Measurements from ENCODE around the gene ZNF609.

ZNF609 gene, protein sequence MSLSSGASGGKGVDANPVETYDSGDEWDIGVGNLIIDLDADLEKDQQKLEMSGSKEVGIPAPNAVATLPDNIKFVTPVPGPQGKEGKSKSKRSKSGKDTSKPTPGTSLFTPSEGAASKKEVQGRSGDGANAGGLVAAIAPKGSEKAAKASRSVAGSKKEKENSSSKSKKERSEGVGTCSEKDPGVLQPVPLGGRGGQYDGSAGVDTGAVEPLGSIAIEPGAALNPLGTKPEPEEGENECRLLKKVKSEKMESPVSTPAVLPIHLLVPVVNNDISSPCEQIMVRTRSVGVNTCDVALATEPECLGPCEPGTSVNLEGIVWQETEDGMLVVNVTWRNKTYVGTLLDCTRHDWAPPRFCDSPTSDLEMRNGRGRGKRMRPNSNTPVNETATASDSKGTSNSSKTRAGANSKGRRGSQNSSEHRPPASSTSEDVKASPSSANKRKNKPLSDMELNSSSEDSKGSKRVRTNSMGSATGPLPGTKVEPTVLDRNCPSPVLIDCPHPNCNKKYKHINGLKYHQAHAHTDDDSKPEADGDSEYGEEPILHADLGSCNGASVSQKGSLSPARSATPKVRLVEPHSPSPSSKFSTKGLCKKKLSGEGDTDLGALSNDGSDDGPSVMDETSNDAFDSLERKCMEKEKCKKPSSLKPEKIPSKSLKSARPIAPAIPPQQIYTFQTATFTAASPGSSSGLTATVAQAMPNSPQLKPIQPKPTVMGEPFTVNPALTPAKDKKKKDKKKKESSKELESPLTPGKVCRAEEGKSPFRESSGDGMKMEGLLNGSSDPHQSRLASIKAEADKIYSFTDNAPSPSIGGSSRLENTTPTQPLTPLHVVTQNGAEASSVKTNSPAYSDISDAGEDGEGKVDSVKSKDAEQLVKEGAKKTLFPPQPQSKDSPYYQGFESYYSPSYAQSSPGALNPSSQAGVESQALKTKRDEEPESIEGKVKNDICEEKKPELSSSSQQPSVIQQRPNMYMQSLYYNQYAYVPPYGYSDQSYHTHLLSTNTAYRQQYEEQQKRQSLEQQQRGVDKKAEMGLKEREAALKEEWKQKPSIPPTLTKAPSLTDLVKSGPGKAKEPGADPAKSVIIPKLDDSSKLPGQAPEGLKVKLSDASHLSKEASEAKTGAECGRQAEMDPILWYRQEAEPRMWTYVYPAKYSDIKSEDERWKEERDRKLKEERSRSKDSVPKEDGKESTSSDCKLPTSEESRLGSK (N-terminal part only)

GRCh38 chr15:64460206-64460723 lies at the start of gene ZNF609:
Gene ZNF609 (plus strand): TSS chr15:64460578. CDS start chr15:64499420, 38,842 bp downstream.
- in situ Hi-C loops (cut with HindIII; ENCODE audit: low sequenced_read_pairs) = no loop called here
- peak; percentile 94 for DNase-seq (ENCODE audit: low read depth, low spot score)
- TF ChIP-seq CTCF (IDR thresholded peaks at IDR 0.05; ENCODE audit: low read depth, low read length) = no peak
- peak within 1 kb of the TSS; percentile 64 for H3K4me3 ChIP-seq (ENCODE audit: low read depth, low read length)

DNA sequence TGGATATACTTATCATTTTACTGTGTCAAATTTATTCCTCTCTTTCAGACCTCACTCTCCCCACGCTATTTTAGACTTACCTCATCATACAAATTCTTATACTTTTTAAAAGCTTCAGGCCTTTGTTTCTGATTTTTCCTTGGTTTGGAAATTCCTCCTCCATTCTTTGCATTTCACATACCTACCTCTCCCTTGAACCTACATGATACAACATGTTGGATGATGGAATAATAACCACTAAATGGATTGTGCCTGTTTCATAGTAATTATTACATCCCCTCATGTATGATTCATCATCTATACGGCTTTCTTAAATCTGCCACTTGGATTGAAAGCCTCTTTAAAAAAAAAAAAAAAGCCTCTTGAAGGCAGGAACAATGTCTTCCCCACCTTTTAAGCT lies 48.2 kb upstream of the ZNF609 start:
- no peak for TF ChIP-seq CTCF (IDR thresholded peaks at IDR 0.05; ENCODE audit: low read depth, low read length)
- H3K4me3 ChIP-seq (ENCODE audit: low read depth, low read length) = no peak overlapping the region
- in situ Hi-C loops (cut with HindIII; ENCODE audit: low sequenced_read_pairs) = no loop called here
- no peak for DNase-seq (ENCODE audit: low read depth, low spot score)

DNA sequence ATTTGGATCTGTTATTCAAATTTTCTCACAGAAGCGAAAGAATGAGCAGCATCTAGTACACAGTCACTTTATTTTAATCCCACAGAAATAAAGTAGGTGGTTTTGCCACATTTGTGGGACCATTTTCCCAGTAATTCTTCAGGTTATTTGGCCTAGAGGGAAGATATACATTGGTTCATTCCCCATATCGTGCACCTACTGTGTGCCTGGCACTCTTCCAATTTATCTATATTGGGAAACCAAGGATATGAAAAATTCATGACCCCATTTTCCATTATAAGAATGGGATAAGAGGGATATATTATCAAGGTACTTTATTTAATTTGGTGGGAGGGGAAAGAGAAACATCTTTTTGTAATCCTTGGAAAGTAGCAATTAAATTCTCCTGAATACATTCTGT lies 37.7 kb upstream of the ZNF609 start:
- no peak for DNase-seq (ENCODE audit: low read depth, low spot score)
- H3K4me3 ChIP-seq (ENCODE audit: low read depth, low read length) = no peak overlapping the region
- no peak for TF ChIP-seq CTCF (IDR thresholded peaks at IDR 0.05; ENCODE audit: low read depth, low read length)
- in situ Hi-C loops (cut with HindIII; ENCODE audit: low sequenced_read_pairs) = no loop called here

DNA sequence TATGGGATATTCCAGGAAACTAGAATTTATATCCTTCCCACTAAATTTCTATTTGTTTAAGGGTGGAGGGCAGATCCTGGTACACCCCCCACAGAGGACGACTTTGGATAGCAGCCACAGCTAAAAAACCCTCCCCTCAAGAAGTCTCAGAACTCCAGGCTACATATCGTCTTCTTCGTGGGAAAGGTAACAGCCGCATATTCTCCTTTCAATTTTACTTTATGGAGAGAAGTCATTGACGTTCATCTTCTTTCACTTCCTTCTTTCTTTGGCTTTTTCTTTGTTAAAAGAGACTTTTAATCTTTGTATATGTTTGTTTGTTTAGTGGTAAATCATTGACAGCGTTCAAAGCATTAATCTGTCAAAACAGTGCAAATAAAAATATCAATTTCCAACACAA lies 36.4 kb upstream of the ZNF609 start:
- H3K4me3 ChIP-seq (ENCODE audit: low read depth, low read length) = no peak overlapping the region
- no peak for TF ChIP-seq CTCF (IDR thresholded peaks at IDR 0.05; ENCODE audit: low read depth, low read length)
- DNase-seq (ENCODE audit: low read depth, low spot score) = no peak
- in situ Hi-C loops (cut with HindIII; ENCODE audit: low sequenced_read_pairs) = no loop called here

DNA sequence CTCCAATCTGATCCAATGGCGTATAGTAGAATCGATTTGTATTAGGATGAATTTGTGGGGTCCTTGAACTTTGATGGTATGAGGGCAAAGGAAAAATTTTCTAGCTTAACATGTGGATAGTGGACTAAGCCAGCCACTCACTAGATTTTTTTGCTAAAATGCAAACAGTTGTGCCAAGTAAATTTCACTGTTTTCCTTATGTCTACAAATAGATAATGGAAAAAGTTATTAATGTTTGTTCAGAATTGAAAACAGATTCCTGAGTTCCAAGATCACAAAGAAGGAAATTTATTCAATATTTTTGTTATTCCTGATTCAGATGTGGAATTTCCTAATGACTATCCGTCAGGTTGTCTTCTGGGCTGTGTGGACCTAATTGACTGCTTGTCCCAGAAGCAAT lies 35.2 kb upstream of the ZNF609 start:
- no peak for TF ChIP-seq CTCF (IDR thresholded peaks at IDR 0.05; ENCODE audit: low read depth, low read length)
- in situ Hi-C loops (cut with HindIII; ENCODE audit: low sequenced_read_pairs) = no loop called here
- no peak for DNase-seq (ENCODE audit: low read depth, low spot score)
- no peak overlapping the region for H3K4me3 ChIP-seq (ENCODE audit: low read depth, low read length)

Measured in astrocyte of the spinal cord (primary cell).